HG02623 (cell line): ENCODE measurements around the gene SLC35A4.
A peak's percentile ranks its signal among the peaks of the same experiment; 100 is the strongest.

ENCODE experiments used
- ATAC-seq: cut with Tn5 transposase; IDR thresholded peaks from one replicate; pipeline ENCODE4 v1.9.1; 2021; ENCODE audit warnings: moderate library complexity; ENCODE audit not compliant: unreplicated experiment

Gene SLC35A4

GRCh38 chr5:140564196-140565023 lies at the start of gene SLC35A4, which contains the start of gene APBB3:
TSS of gene SLC35A4 (plus strand) at chr5:140564828. CDS start at chr5:140567170, 2,342 bp downstream.
TSS of gene APBB3 (minus strand) at chr5:140564598. CDS start at chr5:140564245, 353 bp downstream.
- ATAC-seq, result peak; percentile 84

GRCh38 chr5:140524003-140524402 lies 40.6 kb upstream of the SLC35A4 start:
- no peak for ATAC-seq

- no peak for ATAC-seq
These were observed 24.4 kb upstream of the SLC35A4 start for GRCh38 chr5:140540227-140540626.

- ATAC-seq, result no peak
These were observed 21.7 kb upstream of the SLC35A4 start for GRCh38 chr5:140542972-140543371.

GRCh38 chr5:140544986-140545385 lies 19.6 kb upstream of the SLC35A4 start:
- ATAC-seq, result no peak

GRCh38 chr5:140545606-140546005 lies 19.0 kb upstream of the SLC35A4 start:
- ATAC-seq, result no peak

GRCh38 chr5:140546851-140547507 lies 17.6 kb upstream of the SLC35A4 start:
- ATAC-seq, result no peak

- peak; percentile 99 for ATAC-seq
These were observed 16.9 kb upstream of the SLC35A4 start, which contains the start of gene EIF4EBP3 for GRCh38 chr5:140547508-140548299. TSS of gene EIF4EBP3 (plus strand) at chr5:140547662. CDS start at chr5:140547738, 76 bp downstream.

GRCh38 chr5:140548300-140548688 lies 16.3 kb upstream of the SLC35A4 start:
- ATAC-seq, result no peak

GRCh38 chr5:140548791-140549190 lies 15.8 kb upstream of the SLC35A4 start:
- ATAC-seq, result no peak

- no peak for ATAC-seq
These were observed 15.1 kb upstream of the SLC35A4 start for GRCh38 chr5:140549237-140550144.

- no peak for ATAC-seq
These were observed 14.2 kb upstream of the SLC35A4 start for GRCh38 chr5:140550147-140551079.

GRCh38 chr5:140551872-140552271 lies 12.8 kb upstream of the SLC35A4 start:
- no peak for ATAC-seq

- ATAC-seq, result no peak
These were observed 11.0 kb upstream of the SLC35A4 start for GRCh38 chr5:140553657-140554056.

- ATAC-seq, result no peak
These were observed 10.2 kb upstream of the SLC35A4 start for GRCh38 chr5:140554454-140554853.

GRCh38 chr5:140555747-140556312 lies 8.8 kb upstream of the SLC35A4 start:
- no peak for ATAC-seq

GRCh38 chr5:140556438-140556837 lies 8.2 kb upstream of the SLC35A4 start:
- ATAC-seq, result no peak

- peak; percentile 94 for ATAC-seq
These were observed 7.4 kb upstream of the SLC35A4 start, which contains the start of gene SRA1 for GRCh38 chr5:140557136-140557805. TSS of gene SRA1 (minus strand) at chr5:140557473. CDS start at chr5:140557452, 21 bp downstream.
